ENCODE measurements around the gene MMD2.
"Not testable (repeated sequence)": the region's sequence is repeated elsewhere in the genome, so short reads cannot be mapped to it uniquely, and the experiment has no call there.

Gene MMD2

GRCh38 chr7:4958477-4959301 lies at the start of gene MMD2:
TSS of gene MMD2 (minus strand) at chr7:4959187. CDS start at chr7:4959017, 170 bp downstream.
- no peak for DNase-seq (ENCODE audit: low read depth)

GRCh38 chr7:5005066-5005465 lies 46.1 kb upstream of the MMD2 start:
- DNase-seq (ENCODE audit: low read depth) = no peak

- DNase-seq (ENCODE audit: low read depth) = no peak
Measured at GRCh38 chr7:5001911-5002310, 42.9 kb upstream of the MMD2 start.

GRCh38 chr7:5001003-5001402 lies 42.0 kb upstream of the MMD2 start:
- DNase-seq (ENCODE audit: low read depth) = peak; percentile 10

- no peak for DNase-seq (ENCODE audit: low read depth)
Measured at GRCh38 chr7:4999369-4999950, 40.5 kb upstream of the MMD2 start.

GRCh38 chr7:4998910-4999309 lies 39.9 kb upstream of the MMD2 start:
- DNase-seq (ENCODE audit: low read depth) = no peak

GRCh38 chr7:4998244-4998643 lies 39.3 kb upstream of the MMD2 start:
- no peak for DNase-seq (ENCODE audit: low read depth)

GRCh38 chr7:4996696-4997222 lies 37.8 kb upstream of the MMD2 start:
- DNase-seq (ENCODE audit: low read depth) = no peak

- DNase-seq (ENCODE audit: low read depth) = no peak
Measured at GRCh38 chr7:4995429-4995969, 36.5 kb upstream of the MMD2 start.

GRCh38 chr7:4993471-4993870 lies 34.5 kb upstream of the MMD2 start:
- DNase-seq (ENCODE audit: low read depth) = no peak

- DNase-seq (ENCODE audit: low read depth) = not testable (repeated sequence)
Measured at GRCh38 chr7:4982741-4983140, 23.8 kb upstream of the MMD2 start.

GRCh38 chr7:4981295-4981890 lies 22.4 kb upstream of the MMD2 start:
- DNase-seq (ENCODE audit: low read depth) = not testable (repeated sequence)

- not testable (repeated sequence) for DNase-seq (ENCODE audit: low read depth)
Measured at GRCh38 chr7:4975626-4976025, 16.6 kb upstream of the MMD2 start.

- DNase-seq (ENCODE audit: low read depth) = peak; percentile 84
Measured at GRCh38 chr7:4973728-4974198, 14.8 kb upstream of the MMD2 start.

- DNase-seq (ENCODE audit: low read depth) = not testable (repeated sequence)
Measured at GRCh38 chr7:4972446-4972845, 13.5 kb upstream of the MMD2 start.

- DNase-seq (ENCODE audit: low read depth) = no peak
Measured at GRCh38 chr7:4965295-4966022, 6.5 kb upstream of the MMD2 start.

- DNase-seq (ENCODE audit: low read depth) = no peak
Measured at GRCh38 chr7:4964506-4964905, 5.5 kb upstream of the MMD2 start.

GRCh38 chr7:4962872-4963775 lies 4.1 kb upstream of the MMD2 start:
- no peak for DNase-seq (ENCODE audit: low read depth)

GRCh38 chr7:4960363-4960762 lies 1.4 kb upstream of the MMD2 start:
- DNase-seq (ENCODE audit: low read depth) = no peak

- DNase-seq (ENCODE audit: low read depth) = no peak
Measured at GRCh38 chr7:4959893-4960292, 906 bp upstream of the MMD2 start.

GRCh38 chr7:4959306-4959705 lies 319 bp upstream of the MMD2 start:
- no peak for DNase-seq (ENCODE audit: low read depth)
